Kidney epithelial cell (primary cell): Measurements from ENCODE around the gene CENPF. TPM values are rescaled to one million over a fixed set of nuclear protein-coding genes. Genes with fewer than 3 reads are reported as not detected.
"Not testable (repeated sequence)": the region's sequence is repeated elsewhere in the genome, so short reads cannot be mapped to it uniquely, and the experiment has no call there.

Experiments
- DNase-seq: peaks from one replicate; pipeline ENCODE4 v3.0.0-alpha.2; 2010; ENCODE audit warnings: low read depth
- H3K27me3 ChIP-seq: 2 replicates; pipeline ENCODE4 v1.6.0; 2011; ENCODE audit warnings: low read length; ENCODE audit not compliant: control insufficient read depth, insufficient read depth
- H3K36me3 ChIP-seq: 2 replicates; pipeline ENCODE4 v1.5.1; 2011; ENCODE audit warnings: low read length; ENCODE audit not compliant: control insufficient read depth, insufficient read depth
- H3K4me3 ChIP-seq: 2 replicates; pipeline ENCODE4 v1.5.1; 2011; ENCODE audit warnings: low read depth, mild to moderate bottlenecking, control low read depth, low read length
- CTCF ChIP-seq: IDR thresholded peaks from 2 replicates; pipeline ENCODE4 v1.5.1; 2011; ENCODE audit warnings: mild to moderate bottlenecking, moderate library complexity, low read length, control low read depth, inconsistent platforms; ENCODE audit not compliant: insufficient read depth, poor library complexity, severe bottlenecking
- total RNA-seq: library from RNA; depleted of rRNA; stranded (reverse); fragments of >200 nt; gene quantifications from 2 replicates; pipeline ENCODE4 v1.2.3, GENCODE V29; 2015

Gene CENPF
- total RNA-seq, 1 donor from 2014 or later: 20.2 TPM

DNA sequence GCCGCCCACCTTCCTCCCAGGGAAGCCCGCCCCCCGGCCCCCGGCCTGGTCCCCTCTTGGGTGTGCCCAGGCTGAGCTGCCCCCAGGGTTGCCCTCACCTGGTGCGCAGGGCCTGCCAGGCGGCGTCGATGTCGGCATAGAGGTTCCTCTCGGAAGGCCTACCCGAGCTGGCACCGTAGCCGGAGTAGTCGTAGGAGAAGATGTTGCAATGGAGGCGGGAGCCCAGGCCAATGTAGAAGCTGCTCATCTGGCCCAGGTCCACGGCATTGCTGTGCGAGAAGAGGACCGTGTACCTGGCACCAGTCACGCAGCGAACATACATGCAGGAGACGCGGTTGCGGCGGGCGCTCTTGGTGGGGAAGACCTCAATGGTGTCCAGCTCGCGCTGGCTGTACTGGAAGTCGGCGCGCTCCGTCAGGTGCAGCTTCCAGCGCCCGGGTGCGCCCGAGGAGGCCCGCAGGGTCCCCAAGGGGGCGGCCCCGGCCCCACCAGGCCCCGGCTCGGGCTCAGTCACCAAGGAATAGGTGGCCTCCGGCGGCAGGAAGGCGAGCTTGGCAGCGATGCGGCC, 5.3 kb downstream of the CENPF start:
- not testable (repeated sequence) for H3K27me3 ChIP-seq, DNase-seq, H3K36me3 ChIP-seq

DNA sequence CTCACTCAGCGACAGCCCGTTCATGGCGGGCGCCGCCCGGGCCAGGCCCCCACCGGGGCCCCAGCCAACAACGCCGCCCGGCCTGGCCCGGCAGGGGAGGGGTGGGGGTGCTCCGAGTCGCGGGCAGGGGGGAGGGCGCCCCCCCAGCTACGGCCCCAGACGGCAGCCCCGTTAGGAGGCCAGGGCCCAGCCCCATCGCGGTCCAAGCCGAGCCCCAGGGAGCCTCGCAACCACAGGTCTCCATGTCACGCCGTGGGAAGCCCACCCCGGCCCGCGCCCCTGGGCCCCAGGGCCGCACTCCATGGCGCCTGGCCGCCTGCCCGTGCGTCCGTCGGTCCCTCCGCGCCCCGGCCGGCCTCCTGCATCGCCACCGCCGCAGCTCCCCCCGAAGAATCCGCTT, 5.8 kb downstream of the CENPF start:
- H3K27me3 ChIP-seq, DNase-seq, H3K36me3 ChIP-seq, H3K4me3 ChIP-seq: not testable (repeated sequence)

More for the DNA sequence above, 5.3 kb downstream of the CENPF start:
- not testable (repeated sequence) for H3K4me3 ChIP-seq

DNA sequence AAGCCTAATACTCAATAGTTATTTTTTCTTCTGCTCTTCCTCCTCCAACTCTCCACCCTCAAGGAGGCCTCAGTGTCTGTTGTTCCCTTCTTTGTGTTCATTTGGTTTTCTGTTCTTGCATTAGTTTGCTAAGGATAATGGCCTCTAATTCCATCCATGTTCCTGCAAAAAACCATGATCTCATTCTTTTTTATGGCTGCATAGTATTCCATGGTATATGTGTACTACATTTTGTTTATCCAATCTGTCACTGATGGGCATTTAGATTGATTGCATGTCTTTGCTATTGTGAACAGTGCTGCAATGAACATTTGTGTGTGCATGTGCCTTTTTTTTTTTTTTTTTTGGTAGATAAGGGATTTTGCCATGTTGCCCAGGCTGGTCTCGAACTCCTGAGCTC, 6.7 kb downstream of the CENPF start:
- no peak for DNase-seq
- H3K27me3 ChIP-seq: no peaks in the 10 kb centered on the region
- no peak overlapping the region for H3K4me3 ChIP-seq
- no peak for TF ChIP-seq CTCF
- no peaks in the 10 kb centered on the region for H3K36me3 ChIP-seq

DNA sequence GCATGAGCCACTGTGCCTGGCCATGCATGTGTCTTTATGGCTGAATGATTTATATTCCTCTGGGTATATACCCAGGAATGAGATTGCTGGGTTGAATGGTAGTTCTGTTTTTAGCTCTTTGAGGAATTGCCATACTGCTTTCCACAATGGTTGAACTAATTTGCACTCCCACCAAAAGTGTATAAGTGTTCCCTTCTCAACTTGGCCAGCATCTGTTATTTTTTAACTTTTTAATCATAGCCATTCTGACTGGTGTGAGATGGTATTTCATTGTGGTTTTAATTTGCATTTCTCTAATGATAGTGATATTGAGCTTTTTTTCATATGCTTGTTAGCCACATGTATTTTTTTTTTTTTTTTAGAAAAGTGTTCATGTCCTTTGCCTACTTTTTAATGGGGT, 7.1 kb downstream of the CENPF start:
- not testable (repeated sequence) for H3K4me3 ChIP-seq, H3K27me3 ChIP-seq, DNase-seq, H3K36me3 ChIP-seq

- DNase-seq: no peak
- Histone ChIP-seq H3K36me3 (no peaks in the 10 kb centered on the region), H3K4me3 (no peak overlapping the region), H3K27me3 (no peaks in the 10 kb centered on the region)
- TF ChIP-seq CTCF: no peak
Observed at GRCh38 chr1:214615109-214615508, 12.1 kb downstream of the CENPF start.

DNA sequence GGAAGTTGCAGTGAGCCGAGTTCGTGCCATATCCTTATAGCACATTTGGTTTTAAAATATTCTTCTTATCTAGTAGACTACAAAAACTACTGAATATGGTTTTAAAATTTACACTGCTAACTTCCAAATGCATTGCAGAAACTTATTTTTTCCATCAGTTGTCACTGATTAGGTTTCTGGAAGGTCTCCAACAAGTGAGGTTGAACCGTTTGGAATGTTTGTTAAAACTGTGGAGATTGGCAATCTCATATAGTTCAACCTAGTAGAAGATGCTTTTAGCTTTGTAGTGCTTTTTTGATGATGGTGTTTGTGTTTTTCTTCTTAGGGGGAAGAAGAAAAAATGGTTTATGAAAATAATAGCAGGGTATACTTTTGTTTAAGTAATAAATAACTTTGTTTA, 12.9 kb downstream of the CENPF start:
- no peaks in the 10 kb centered on the region for H3K36me3 ChIP-seq
- no peak for TF ChIP-seq CTCF
- no peak overlapping the region for H3K4me3 ChIP-seq
- DNase-seq: no peak
- H3K27me3 ChIP-seq: no peaks in the 10 kb centered on the region

DNA sequence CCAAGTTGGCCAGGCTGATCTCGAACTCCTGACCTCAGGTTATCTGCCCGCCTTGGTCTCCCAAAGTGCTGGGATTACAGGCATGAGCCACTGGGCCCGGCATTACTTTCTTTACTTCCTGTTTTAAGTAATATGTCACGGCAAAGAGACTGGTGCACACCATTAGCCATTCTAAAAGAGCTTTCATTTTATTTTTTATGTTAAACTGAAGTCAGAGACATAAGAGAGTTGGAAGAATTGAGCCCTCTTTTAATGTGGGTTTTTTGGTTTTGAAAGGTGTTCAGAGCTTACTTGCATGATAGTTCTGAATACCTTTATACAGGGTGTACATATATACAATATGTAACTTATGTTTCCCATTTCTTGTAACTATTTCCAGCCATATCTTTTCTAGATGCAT, 14.3 kb downstream of the CENPF start:
- TF ChIP-seq CTCF: no peak
- no peaks in the 10 kb centered on the region for H3K36me3 ChIP-seq
- no peaks in the 10 kb centered on the region for H3K27me3 ChIP-seq
- DNase-seq: no peak
- no peak overlapping the region for H3K4me3 ChIP-seq
